Measurements from ENCODE around the gene ZMYND15. TPM values are rescaled to one million over a fixed set of nuclear protein-coding genes. Genes with fewer than 3 reads are reported as not detected.
A peak's percentile ranks its signal among the peaks of the same experiment; 100 is the strongest.
"Not testable (repeated sequence)": the region's sequence is repeated elsewhere in the genome, so short reads cannot be mapped to it uniquely, and the experiment has no call there.

The ZMYND15 gene
- polyA plus RNA-seq (2013, experiment 1 of 2) = 0.17 TPM
- polyA plus RNA-seq (2013, experiment 2 of 2) = 0.14 TPM

GRCh38 chr17:4739122-4740024, at the start of gene ZMYND15, which contains the start of gene CXCL16:
Gene ZMYND15 (plus strand): TSS chr17:4739833. CDS start chr17:4740549, 716 bp downstream.
Gene CXCL16 (minus strand): TSS chr17:4739928. CDS start chr17:4739339, 589 bp downstream.
- peak within 1 kb of the TSS; percentile 46 to 73 for H3K4me3 ChIP-seq (ENCODE audit: low read length in 2 of 2)
- H3K27ac ChIP-seq (replicated peaks; ENCODE audit: low read length) = no peak within 1 kb of the TSS
- H2BK15ac ChIP-seq (ENCODE audit: low read length) = peak within 1 kb of the TSS; percentile 4
- H3K36me3 ChIP-seq (replicated peaks in 1 of 2; ENCODE audit: control insufficient read depth in 2 of 2, insufficient read depth in 2 of 2, low read length in 2 of 2) = no peaks in the 10 kb centered on the region
- peaks cover 23 to 82% (median 65%) of the 10 kb centered on the region in 3 experiments for H3K27me3 ChIP-seq (ENCODE audit: control insufficient read depth in 3 of 3, insufficient read depth in 3 of 3, low read depth in 1 of 3, low read length in 3 of 3)
- no peak for DNase-seq (ENCODE audit: low spot score)
- no peaks in the 10 kb centered on the region for H3K79me1 ChIP-seq (ENCODE audit: low read depth, low read length)
- H3K14ac ChIP-seq (ENCODE audit: low read length) = peak within 1 kb of the TSS; percentile 71
- H2AFZ ChIP-seq (ENCODE audit: low read length) = peak within 1 kb of the TSS; percentile 98
- H2BK120ac ChIP-seq (ENCODE audit: low read depth, low read length) = no peak within 1 kb of the TSS
- H3K4me1 ChIP-seq (ENCODE audit: control insufficient read depth in 2 of 2, insufficient read depth in 1 of 2, low read depth in 1 of 2, low read length in 2 of 2) = peaks cover 3% of the 10 kb centered on the region in 2 donors
- H3K18ac ChIP-seq (ENCODE audit: low read length) = peak within 1 kb of the TSS; percentile 89
- H2AK5ac ChIP-seq (ENCODE audit: low read depth, low read length) = peak within 1 kb of the TSS; percentile 37
- H3K4ac ChIP-seq (ENCODE audit: low read length) = no peak within 1 kb of the TSS
- WGBS, 2 donors (ENCODE audit: extremely low coverage in 2 of 2, insufficient read length in 2 of 2, insufficient replicate concordance in 1 of 2) = no CpG with 5 or more reads among the region's 100 CpGs
- H3K9ac ChIP-seq (ENCODE audit: low read depth, low read length, poor library complexity) = peak within 1 kb of the TSS; percentile 86
- H3K9me3 ChIP-seq (replicated peaks in 1 of 2; ENCODE audit: control insufficient read depth in 2 of 2, insufficient read depth in 1 of 2, low read depth in 1 of 2, low read length in 2 of 2) = peaks cover 0 to 4% of the 10 kb centered on the region in 2 donors
- no peak within 1 kb of the TSS for H4K91ac ChIP-seq (ENCODE audit: low read depth, low read length, poor library complexity)
- H4K8ac ChIP-seq (ENCODE audit: low read depth, low read length) = no peak within 1 kb of the TSS
- peak within 1 kb of the TSS; percentile 53 for H2BK5ac ChIP-seq (ENCODE audit: low read length)
- peak within 1 kb of the TSS; percentile 84 for H2BK12ac ChIP-seq (ENCODE audit: low read length)
- peak within 1 kb of the TSS; percentile 84 for H3K4me2 ChIP-seq (ENCODE audit: insufficient read depth, low read length, poor library complexity, severe bottlenecking)
- H3K23ac ChIP-seq (ENCODE audit: low read depth, low read length, poor library complexity) = peak within 1 kb of the TSS; percentile 80

DNA sequence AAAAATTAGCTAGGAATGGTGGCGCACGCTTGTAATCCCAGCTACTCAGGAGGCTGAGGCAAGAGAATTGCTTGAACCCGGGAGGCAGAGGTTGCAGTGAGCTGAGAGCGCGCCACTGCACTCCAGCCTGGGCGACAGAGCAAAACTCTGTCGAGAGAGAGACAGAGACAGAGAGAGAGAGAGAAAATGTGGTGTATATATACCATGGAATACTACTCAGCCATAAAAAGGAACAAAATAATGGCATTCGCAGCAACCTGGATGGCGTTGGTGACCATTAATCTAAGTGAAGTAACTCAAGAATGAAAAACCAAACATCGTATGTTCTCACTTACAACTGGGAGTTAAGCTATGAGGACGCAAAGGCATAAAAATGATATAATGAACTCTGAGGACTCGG, 49.8 kb upstream of the ZMYND15 start:
- H2AK5ac ChIP-seq (ENCODE audit: low read depth, low read length); H2BK15ac ChIP-seq (ENCODE audit: low read length); H3K4me1 ChIP-seq (ENCODE audit: control insufficient read depth in 2 of 2, insufficient read depth in 1 of 2, low read depth in 1 of 2, low read length in 2 of 2); H3K9ac ChIP-seq (ENCODE audit: low read depth, low read length, poor library complexity); DNase-seq (ENCODE audit: low spot score); H2BK120ac ChIP-seq (ENCODE audit: low read depth, low read length); H2BK12ac ChIP-seq (ENCODE audit: low read length); H4K8ac ChIP-seq (ENCODE audit: low read depth, low read length); H3K4ac ChIP-seq (ENCODE audit: low read length); H2BK5ac ChIP-seq (ENCODE audit: low read length); H4K91ac ChIP-seq (ENCODE audit: low read depth, low read length, poor library complexity); H3K27me3 ChIP-seq (ENCODE audit: control insufficient read depth in 3 of 3, insufficient read depth in 3 of 3, low read depth in 1 of 3, low read length in 3 of 3); H3K23ac ChIP-seq (ENCODE audit: low read depth, low read length, poor library complexity); H2AFZ ChIP-seq (ENCODE audit: low read length); H3K4me2 ChIP-seq (ENCODE audit: insufficient read depth, low read length, poor library complexity, severe bottlenecking); H3K18ac ChIP-seq (ENCODE audit: low read length); H3K27ac ChIP-seq (replicated peaks; ENCODE audit: low read length); H3K14ac ChIP-seq (ENCODE audit: low read length); H3K4me3 ChIP-seq (ENCODE audit: low read length in 2 of 2): not testable (repeated sequence)
- Histone ChIP-seq H3K79me1 (ENCODE audit: low read depth, low read length) (peaks cover 13% of the 10 kb centered on the region), H3K36me3 (replicated peaks in 1 of 2; ENCODE audit: control insufficient read depth in 2 of 2, insufficient read depth in 2 of 2, low read length in 2 of 2) (peaks cover 20 to 80% of the 10 kb centered on the region in 2 donors), H3K9me3 (replicated peaks in 1 of 2; ENCODE audit: control insufficient read depth in 2 of 2, insufficient read depth in 1 of 2, low read depth in 1 of 2, low read length in 2 of 2) (peaks cover 0 to 11% of the 10 kb centered on the region in 2 donors)
- WGBS, 2 donors (ENCODE audit: extremely low coverage in 2 of 2, insufficient read length in 2 of 2, insufficient replicate concordance in 1 of 2) = no CpG with 5 or more reads among the region's 12 CpGs

GRCh38 chr17:4690745-4691144, 48.9 kb upstream of the ZMYND15 start:
- Histone ChIP-seq H3K4me3 (ENCODE audit: low read length in 2 of 2) (no peak overlapping the region), H3K14ac (ENCODE audit: low read length) (no peak overlapping the region), H3K79me1 (ENCODE audit: low read depth, low read length) (peaks cover 13% of the 10 kb centered on the region), H3K36me3 (replicated peaks in 1 of 2; ENCODE audit: control insufficient read depth in 2 of 2, insufficient read depth in 2 of 2, low read length in 2 of 2) (peaks cover 19 to 77% of the 10 kb centered on the region in 2 donors), H2AFZ (ENCODE audit: low read length) (no peak overlapping the region), H2BK5ac (ENCODE audit: low read length) (no peak overlapping the region), H3K18ac (ENCODE audit: low read length) (no peak overlapping the region), H3K4me1 (ENCODE audit: control insufficient read depth in 2 of 2, insufficient read depth in 1 of 2, low read depth in 1 of 2, low read length in 2 of 2) (no peaks in the 10 kb centered on the region), H3K27me3 (ENCODE audit: control insufficient read depth in 3 of 3, insufficient read depth in 3 of 3, low read depth in 1 of 3, low read length in 3 of 3) (peaks cover 0 to 2% (median 0%) of the 10 kb centered on the region in 3 experiments), H4K91ac (ENCODE audit: low read depth, low read length, poor library complexity) (no peak overlapping the region), H2AK5ac (ENCODE audit: low read depth, low read length) (no peak overlapping the region), H3K27ac (replicated peaks; ENCODE audit: low read length) (no peak overlapping the region), H3K9ac (ENCODE audit: low read depth, low read length, poor library complexity) (no peak overlapping the region), H3K4ac (ENCODE audit: low read length) (no peak overlapping the region), H2BK120ac (ENCODE audit: low read depth, low read length) (no peak overlapping the region), H2BK15ac (ENCODE audit: low read length) (no peak overlapping the region), H3K4me2 (ENCODE audit: insufficient read depth, low read length, poor library complexity, severe bottlenecking) (no peak overlapping the region), H2BK12ac (ENCODE audit: low read length) (no peak overlapping the region), H4K8ac (ENCODE audit: low read depth, low read length) (no peak overlapping the region), H3K9me3 (replicated peaks in 1 of 2; ENCODE audit: control insufficient read depth in 2 of 2, insufficient read depth in 1 of 2, low read depth in 1 of 2, low read length in 2 of 2) (peaks cover 0 to 11% of the 10 kb centered on the region in 2 donors), H3K23ac (ENCODE audit: low read depth, low read length, poor library complexity) (no peak overlapping the region)
- DNase-seq (ENCODE audit: low spot score) = no peak
- no CpG with 5 or more reads among the region's 2 CpGs for WGBS, 2 donors (ENCODE audit: extremely low coverage in 2 of 2, insufficient read length in 2 of 2, insufficient replicate concordance in 1 of 2)

DNA sequence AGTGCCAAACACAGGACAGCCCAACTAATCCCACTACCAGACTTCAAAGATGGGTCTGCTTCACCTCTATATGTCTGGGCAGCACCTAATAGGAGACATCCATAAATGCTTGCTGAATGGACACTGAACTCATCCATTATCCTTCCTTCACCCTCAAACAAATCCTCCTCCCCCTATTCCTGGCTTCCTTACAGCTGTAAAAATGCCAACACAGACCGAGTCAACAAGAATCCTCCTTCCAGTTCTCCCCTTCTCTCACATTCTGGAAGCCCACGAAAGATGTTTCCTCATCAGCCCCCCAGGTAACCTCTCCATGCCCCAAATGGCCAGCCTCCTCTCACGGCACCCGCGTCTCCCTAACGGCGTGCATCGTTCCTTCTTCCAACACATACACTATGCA, 47.9 kb upstream of the ZMYND15 start:
- H3K4me1 ChIP-seq (ENCODE audit: control insufficient read depth in 2 of 2, insufficient read depth in 1 of 2, low read depth in 1 of 2, low read length in 2 of 2) = no peaks in the 10 kb centered on the region
- H2BK5ac ChIP-seq (ENCODE audit: low read length) = no peak overlapping the region
- H2BK120ac ChIP-seq (ENCODE audit: low read depth, low read length) = no peak overlapping the region
- DNase-seq (ENCODE audit: low spot score) = no peak
- H3K4me3 ChIP-seq (ENCODE audit: low read length in 2 of 2) = no peak overlapping the region
- no peak overlapping the region for H2AFZ ChIP-seq (ENCODE audit: low read length)
- no peak overlapping the region for H3K23ac ChIP-seq (ENCODE audit: low read depth, low read length, poor library complexity)
- WGBS, 2 donors (ENCODE audit: extremely low coverage in 2 of 2, insufficient read length in 2 of 2, insufficient replicate concordance in 1 of 2) = no CpG with 5 or more reads among the region's 8 CpGs
- H2AK5ac ChIP-seq (ENCODE audit: low read depth, low read length) = no peak overlapping the region
- no peak overlapping the region for H3K27ac ChIP-seq (replicated peaks; ENCODE audit: low read length)
- H3K9ac ChIP-seq (ENCODE audit: low read depth, low read length, poor library complexity) = no peak overlapping the region
- H3K4me2 ChIP-seq (ENCODE audit: insufficient read depth, low read length, poor library complexity, severe bottlenecking) = no peak overlapping the region
- peaks cover 0 to 2% (median 0%) of the 10 kb centered on the region in 3 experiments for H3K27me3 ChIP-seq (ENCODE audit: control insufficient read depth in 3 of 3, insufficient read depth in 3 of 3, low read depth in 1 of 3, low read length in 3 of 3)
- H2BK15ac ChIP-seq (ENCODE audit: low read length) = no peak overlapping the region
- no peak overlapping the region for H3K18ac ChIP-seq (ENCODE audit: low read length)
- H4K8ac ChIP-seq (ENCODE audit: low read depth, low read length) = no peak overlapping the region
- H4K91ac ChIP-seq (ENCODE audit: low read depth, low read length, poor library complexity) = no peak overlapping the region
- H2BK12ac ChIP-seq (ENCODE audit: low read length) = no peak overlapping the region
- H3K9me3 ChIP-seq (replicated peaks in 1 of 2; ENCODE audit: control insufficient read depth in 2 of 2, insufficient read depth in 1 of 2, low read depth in 1 of 2, low read length in 2 of 2) = peaks cover 0 to 11% of the 10 kb centered on the region in 2 donors
- peaks cover 12% of the 10 kb centered on the region for H3K79me1 ChIP-seq (ENCODE audit: low read depth, low read length)
- no peak overlapping the region for H3K14ac ChIP-seq (ENCODE audit: low read length)
- H3K36me3 ChIP-seq (replicated peaks in 1 of 2; ENCODE audit: control insufficient read depth in 2 of 2, insufficient read depth in 2 of 2, low read length in 2 of 2) = peaks cover 17 to 79% of the 10 kb centered on the region in 2 donors
- no peak overlapping the region for H3K4ac ChIP-seq (ENCODE audit: low read length)

Measured in neuronal stem cell (in vitro differentiated cells).